HepG2 (cell line): ENCODE measurements around the gene SLC13A2. TPM values are rescaled to one million over a fixed set of nuclear protein-coding genes. Genes with fewer than 3 reads are reported as not detected.

Experiments used
- ATAC-seq: fragments of 200-7000 bp; cut with Tn5 transposase; 3 replicates; pipeline ENCODE4 v1.9.1; 2020; ENCODE audit warnings: mild to moderate bottlenecking, moderate library complexity
- BruUV-seq: library from RNA; stranded (reverse); fragments of 400-500 nt; replicated peaks from 2 replicates; lab custom pipeline; 2021; lab: Mats Ljungman, UMichigan
- CTCF ChIA-PET: fragments of 300-600 bp; formaldehyde crosslinking; extraction: SDS; loops from one replicate; lab custom pipeline; 2021; ENCODE audit warnings: low total read pairs, inconsistent platforms, low intra/inter-chr PET ratio; lab: Yijun Ruan, JAX
- POLR2A ChIA-PET: fragments of 350-600 bp; sonication (Branson Sonifier 250); formaldehyde crosslinking; loops from one replicate; lab custom pipeline; 2020; ENCODE audit warnings: antibody characterized with exemption, inconsistent platforms; lab: Yijun Ruan, JAX
- DNase-seq: peaks from one replicate; pipeline ENCODE4 v3.0.0-alpha.2; 2015; ENCODE audit warnings: low spot score
- FAIRE-seq: peaks from 3 replicates; lab custom pipeline; 2011; peaks lifted over from hg19 to GRCh38; lab: Jason Lieb, UNC
- H2AFZ ChIP-seq: one replicate; pipeline ENCODE4 v1.6.1; 2011; ENCODE audit warnings: low read length, inconsistent platforms
- H3K27ac ChIP-seq: fragments of 300-600 bp; 3 replicates; pipeline ENCODE4 v1.8.0; 2011; ENCODE audit warnings: mixed run types, mild to moderate bottlenecking, mixed read lengths, low read length, inconsistent platforms; ENCODE audit not compliant: insufficient read depth; ENCODE audit errors: extremely low read length
- H3K27me3 ChIP-seq, 2 experiments: fragments of 200-600 bp in 1 of 2; 2 replicates in 1 of 2; 3 replicates in 1 of 2; pipeline versions ENCODE4 v1.6.0 to v1.8.0; 2011; ENCODE audit warnings: low read length in 2 of 2, mild to moderate bottlenecking in 2 of 2, moderate library complexity in 2 of 2, inconsistent platforms in 1 of 2; ENCODE audit not compliant: insufficient read depth in 2 of 2, control insufficient read depth in 1 of 2
- H3K36me3 ChIP-seq, 2 experiments: fragments of 200-600 bp in 1 of 2; replicated peaks in 1 of 2; 2 replicates in 1 of 2; 3 replicates in 1 of 2; pipeline versions ENCODE4 v1.5.1 to v1.8.0; 2011; ENCODE audit warnings: low read length in 2 of 2, inconsistent platforms in 1 of 2; ENCODE audit not compliant: insufficient read depth in 2 of 2, control insufficient read depth in 1 of 2
- H3K4me1 ChIP-seq: 2 replicates; pipeline ENCODE4 v1.5.1; 2012; ENCODE audit warnings: low read length, inconsistent platforms; ENCODE audit not compliant: insufficient read depth
- H3K4me2 ChIP-seq: 2 replicates; pipeline ENCODE4 v1.6.0; 2011; ENCODE audit warnings: low read depth, low read length, inconsistent platforms
- H3K4me3 ChIP-seq, 3 experiments: fragments of 200-600 bp in 1 of 3; sonication (generic), shearing (Covaris generic) in 1 of 3; replicated peaks in 1 of 3; 2 replicates each; pipeline ENCODE4 v1.5.1; 2011 to 2016; ENCODE audit warnings: low read length in 3 of 3, inconsistent platforms in 2 of 3, low read depth in 2 of 3, mild to moderate bottlenecking in 2 of 3, control low read depth in 1 of 3, mixed read lengths in 1 of 3; ENCODE audit not compliant: insufficient read depth in 1 of 3
- H3K79me2 ChIP-seq: one replicate; pipeline ENCODE4 v1.6.1; 2011; ENCODE audit warnings: low read length, inconsistent platforms; ENCODE audit not compliant: insufficient read depth
- H3K9ac ChIP-seq: 2 replicates; pipeline ENCODE4 v1.6.0; 2011; ENCODE audit warnings: mild to moderate bottlenecking, low read depth, low read length, inconsistent platforms; ENCODE audit not compliant: insufficient read depth
- H3K9me3 ChIP-seq: 2 replicates; pipeline ENCODE4 v1.5.1; 2012; ENCODE audit warnings: mild to moderate bottlenecking, low read length
- H4K20me1 ChIP-seq: 2 replicates; pipeline ENCODE4 v1.6.0; 2011; ENCODE audit warnings: inconsistent platforms, mild to moderate bottlenecking, low read length, moderate library complexity; ENCODE audit not compliant: insufficient read depth
- HOXD1 ChIP-seq: sonication (generic); formaldehyde crosslinking; IDR thresholded peaks from 2 replicates; pipeline ENCODE4 v1.5.0; 2020; ENCODE audit warnings: missing genetic modification reagents
- MBNL3 ChIP-seq: fragments of 250-450 bp; sonication (Bioruptor Pico); conservative IDR thresholded peaks from 2 replicates; pipeline ENCODE4 v1.8.0; 2022; ENCODE audit warnings: mild to moderate bottlenecking, inconsistent platforms
- NCOA5 ChIP-seq: sonication (generic); formaldehyde crosslinking; IDR thresholded peaks from 2 replicates; pipeline ENCODE4 v1.4.0; 2020; ENCODE audit warnings: missing genetic modification reagents
- NCOR1 ChIP-seq: fragments of 200-600 bp; sonication (generic); IDR thresholded peaks from 2 replicates; pipeline ENCODE4 v1.7.0; 2017; ENCODE audit warnings: antibody characterized with exemption, low read length, borderline replicate concordance
- NFE2 ChIP-seq: sonication (generic); formaldehyde crosslinking; IDR thresholded peaks from 2 replicates; pipeline ENCODE4 v1.4.0; 2020; ENCODE audit warnings: missing genetic modification reagents
- PBX3 ChIP-seq: sonication (generic); formaldehyde crosslinking; IDR thresholded peaks from 2 replicates; pipeline ENCODE4 v1.8.1; 2023; ENCODE audit warnings: missing genetic modification reagents, inconsistent platforms, borderline replicate concordance
- ZNF121 ChIP-seq: sonication (generic); formaldehyde crosslinking; IDR thresholded peaks from 2 replicates; pipeline ENCODE4 v1.5.0; 2020; ENCODE audit warnings: mild to moderate bottlenecking, missing genetic modification reagents
- ZNF138 ChIP-seq: sonication (generic); formaldehyde crosslinking; IDR thresholded peaks from 2 replicates; pipeline ENCODE4 v1.5.0; 2020; ENCODE audit warnings: mild to moderate bottlenecking, low read depth, missing genetic modification reagents
- ZNF543 ChIP-seq: sonication (generic); formaldehyde crosslinking; IDR thresholded peaks from 2 replicates; pipeline ENCODE4 v1.4.0; 2020; ENCODE audit warnings: mild to moderate bottlenecking, missing genetic modification reagents
- WGBS: methylation state at CpG from one replicate; pipeline ENCODE4 v1.1.6; 2017; ENCODE audit warnings: low lambda C conversion rate; 5-methylcytosine and 5-hydroxymethylcytosine counted together
- in situ Hi-C: cut with HindIII; loops from 2 replicates; pipeline ENCODE4 v1.10.0; 2017; ENCODE audit warnings: low pct_unique_long_range_greater_than_20kb; ENCODE audit not compliant: extremely low pct_ligation_motif_present
- intact Hi-C: fragments of 100-400 bp; cut with micrococcal nuclease; formaldehyde crosslinking; loops from one replicate; pipeline ENCODE4 v1.10.0; 2022; ENCODE audit not compliant: unreplicated experiment
- polyA plus RNA-seq, 8 experiments: library from polyadenylated mRNA; depleted of rRNA in 3 of 8; stranded (reverse) in 7 of 8; unstranded in 1 of 8; fragments of >200 nt; fragmentation: Illumina TruSeq in 4 of 8; extraction: Trizol in 4 of 8; gene quantifications; 2 replicates each; pipeline versions ENCODE4 v1.2.1 to v1.2.3, GENCODE V29; 2011 to 2016; ENCODE audit warnings: low read depth in 4 of 8, missing spikeins in 1 of 8, mixed read lengths in 1 of 8; ENCODE audit not compliant: insufficient read depth in 1 of 8
- total RNA-seq, 5 experiments: library from RNA; depleted of rRNA; stranded (reverse); fragments of >200 nt; fragmentation: Illumina TruSeq; extraction: Trizol; gene quantifications; 2 replicates each; pipeline ENCODE4 v1.2.3, GENCODE V29; 2016; ENCODE audit warnings: low read depth in 1 of 5
- TF ChIP-seq, protein P1 (sequence below): sonication (generic); formaldehyde crosslinking; IDR thresholded peaks from 2 replicates; pipeline ENCODE4 v1.5.0; 2020; ENCODE audit warnings: mild to moderate bottlenecking, missing genetic modification reagents
- TF ChIP-seq, protein P2 (sequence below): sonication (generic); formaldehyde crosslinking; IDR thresholded peaks from 2 replicates; pipeline ENCODE4 v1.4.0; 2020; ENCODE audit warnings: missing genetic modification reagents, mild to moderate bottlenecking, borderline replicate concordance

Gene SLC13A2
- total and polyA plus RNA-seq, 2 of the 13 experiments (the other 11 are each of a cell fraction or from before 2014, with no cell fraction given): 0.07 TPM; not detected in 1

GRCh38 chr17:28478712-28479615, 5.5 kb downstream of the SLC13A2 start:
- Histone ChIP-seq H3K79me2 (no peaks in the 10 kb centered on the region), H3K9ac (no peak overlapping the region), H3K27me3 (peaks cover 0 to 3% of the 10 kb centered on the region in 2 experiments; a peak in 3 of 5 replicates), H3K9me3 (no peaks in the 10 kb centered on the region), H3K36me3 (no peaks in the 10 kb centered on the region), H3K4me1 (peaks cover 67% of the 10 kb centered on the region), H3K4me3 (no peak overlapping the region), H2AFZ (no peak overlapping the region), H4K20me1 (no peaks in the 10 kb centered on the region), H3K4me2 (no peak overlapping the region), H3K27ac (no peak overlapping the region)
- 41% methylated on average over 2 of the region's 3 CpGs for WGBS
- DNase-seq (no peak), FAIRE-seq (no peak), ATAC-seq (no peak)
- intact Hi-C loops: no loop called here
- CTCF ChIA-PET: no interaction called here
- in situ Hi-C loops: no loop called here
- TF ChIP-seq ZNF543 (CRISPR knock-in tag) (no peak), ZNF121 (CRISPR knock-in tag) (peak; percentile 35; the same call in 1 of the 2 replicates)
- TF ChIP-seq, protein P1, sequence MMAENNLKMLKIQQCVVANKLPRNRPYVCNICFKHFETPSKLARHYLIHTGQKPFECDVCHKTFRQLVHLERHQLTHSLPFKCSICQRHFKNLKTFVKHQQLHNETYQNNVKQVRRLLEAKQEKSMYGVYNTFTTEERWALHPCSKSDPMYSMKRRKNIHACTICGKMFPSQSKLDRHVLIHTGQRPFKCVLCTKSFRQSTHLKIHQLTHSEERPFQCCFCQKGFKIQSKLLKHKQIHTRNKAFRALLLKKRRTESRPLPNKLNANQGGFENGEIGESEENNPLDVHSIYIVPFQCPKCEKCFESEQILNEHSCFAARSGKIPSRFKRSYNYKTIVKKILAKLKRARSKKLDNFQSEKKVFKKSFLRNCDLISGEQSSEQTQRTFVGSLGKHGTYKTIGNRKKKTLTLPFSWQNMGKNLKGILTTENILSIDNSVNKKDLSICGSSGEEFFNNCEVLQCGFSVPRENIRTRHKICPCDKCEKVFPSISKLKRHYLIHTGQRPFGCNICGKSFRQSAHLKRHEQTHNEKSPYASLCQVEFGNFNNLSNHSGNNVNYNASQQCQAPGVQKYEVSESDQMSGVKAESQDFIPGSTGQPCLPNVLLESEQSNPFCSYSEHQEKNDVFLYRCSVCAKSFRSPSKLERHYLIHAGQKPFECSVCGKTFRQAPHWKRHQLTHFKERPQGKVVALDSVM (CRISPR knock-in tag): peak; percentile 49; the same call in 1 of the 2 replicates
- no TSS peak for BruUV-seq
- POLR2A ChIA-PET: no interaction called here

- Histone ChIP-seq H3K36me3 (no peaks in the 10 kb centered on the region), H3K9ac (no peak overlapping the region), H3K4me2 (peak overlapping the region; percentile 21; the same call in 1 of the 2 replicates), H3K4me3 (no peak overlapping the region), H3K27ac (no peak overlapping the region), H3K79me2 (no peaks in the 10 kb centered on the region), H3K9me3 (no peaks in the 10 kb centered on the region), H3K4me1 (peaks cover 62% of the 10 kb centered on the region), H4K20me1 (no peaks in the 10 kb centered on the region), H3K27me3 (peaks cover 0 to 3% of the 10 kb centered on the region in 2 experiments; a peak in 3 of 5 replicates), H2AFZ (no peak overlapping the region)
- ChIA-PET CTCF (no interaction called here), POLR2A (no interaction called here)
- 0% methylated on average over 5 of the region's 5 CpGs for WGBS
- no peak for FAIRE-seq
- intact Hi-C loops (no loop called here), in situ Hi-C loops (no loop called here)
- DNase-seq: no peak
- BruUV-seq: no TSS peak
- ATAC-seq: no peak
- TF ChIP-seq MBNL3 (CRISPR knock-in tag) (no peak), NCOA5 (CRISPR knock-in tag) (no peak), NCOR1 (no peak), PBX3 (CRISPR knock-in tag) (no peak), ZNF138 (CRISPR knock-in tag) (no peak), HOXD1 (CRISPR knock-in tag) (no peak), NFE2 (CRISPR knock-in tag) (no peak)
- TF ChIP-seq, protein P2, sequence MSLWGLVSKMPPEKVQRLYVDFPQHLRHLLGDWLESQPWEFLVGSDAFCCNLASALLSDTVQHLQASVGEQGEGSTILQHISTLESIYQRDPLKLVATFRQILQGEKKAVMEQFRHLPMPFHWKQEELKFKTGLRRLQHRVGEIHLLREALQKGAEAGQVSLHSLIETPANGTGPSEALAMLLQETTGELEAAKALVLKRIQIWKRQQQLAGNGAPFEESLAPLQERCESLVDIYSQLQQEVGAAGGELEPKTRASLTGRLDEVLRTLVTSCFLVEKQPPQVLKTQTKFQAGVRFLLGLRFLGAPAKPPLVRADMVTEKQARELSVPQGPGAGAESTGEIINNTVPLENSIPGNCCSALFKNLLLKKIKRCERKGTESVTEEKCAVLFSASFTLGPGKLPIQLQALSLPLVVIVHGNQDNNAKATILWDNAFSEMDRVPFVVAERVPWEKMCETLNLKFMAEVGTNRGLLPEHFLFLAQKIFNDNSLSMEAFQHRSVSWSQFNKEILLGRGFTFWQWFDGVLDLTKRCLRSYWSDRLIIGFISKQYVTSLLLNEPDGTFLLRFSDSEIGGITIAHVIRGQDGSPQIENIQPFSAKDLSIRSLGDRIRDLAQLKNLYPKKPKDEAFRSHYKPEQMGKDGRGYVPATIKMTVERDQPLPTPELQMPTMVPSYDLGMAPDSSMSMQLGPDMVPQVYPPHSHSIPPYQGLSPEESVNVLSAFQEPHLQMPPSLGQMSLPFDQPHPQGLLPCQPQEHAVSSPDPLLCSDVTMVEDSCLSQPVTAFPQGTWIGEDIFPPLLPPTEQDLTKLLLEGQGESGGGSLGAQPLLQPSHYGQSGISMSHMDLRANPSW: no peak
These were observed 6.8 kb downstream of the SLC13A2 start for GRCh38 chr17:28480278-28480677.
